GM12801 (cell line): ENCODE data around the gene NDUFS1.

Experiments
- TF ChIP-seq, protein P1 (sequence below): IDR thresholded peaks from one replicate; pipeline ENCODE4 v1.5.1; 2011; ENCODE audit warnings: control low read depth; ENCODE audit not compliant: insufficient read length; ENCODE audit errors: extremely low read depth

Gene NDUFS1

DNA sequence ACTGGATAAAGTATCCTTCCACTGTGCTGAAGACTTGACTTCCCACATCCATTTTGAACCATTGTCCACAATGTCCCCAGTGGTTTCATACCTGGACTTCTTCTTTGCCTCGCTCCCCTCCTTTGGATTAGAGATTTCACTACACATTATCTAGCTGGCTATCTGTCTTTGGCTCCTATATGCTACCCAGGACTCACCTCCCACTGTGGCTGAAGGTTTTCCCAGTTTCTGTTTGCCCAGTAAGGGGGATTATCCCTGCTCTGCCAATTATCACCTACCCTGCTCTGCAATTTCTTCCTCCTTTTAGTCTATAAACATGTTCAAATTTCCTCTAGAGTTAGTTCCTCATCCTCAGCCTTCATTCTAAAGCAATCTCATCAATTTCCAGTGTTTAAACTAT is 9.1 kb downstream of the NDUFS1 start:
- TF ChIP-seq, protein P1, sequence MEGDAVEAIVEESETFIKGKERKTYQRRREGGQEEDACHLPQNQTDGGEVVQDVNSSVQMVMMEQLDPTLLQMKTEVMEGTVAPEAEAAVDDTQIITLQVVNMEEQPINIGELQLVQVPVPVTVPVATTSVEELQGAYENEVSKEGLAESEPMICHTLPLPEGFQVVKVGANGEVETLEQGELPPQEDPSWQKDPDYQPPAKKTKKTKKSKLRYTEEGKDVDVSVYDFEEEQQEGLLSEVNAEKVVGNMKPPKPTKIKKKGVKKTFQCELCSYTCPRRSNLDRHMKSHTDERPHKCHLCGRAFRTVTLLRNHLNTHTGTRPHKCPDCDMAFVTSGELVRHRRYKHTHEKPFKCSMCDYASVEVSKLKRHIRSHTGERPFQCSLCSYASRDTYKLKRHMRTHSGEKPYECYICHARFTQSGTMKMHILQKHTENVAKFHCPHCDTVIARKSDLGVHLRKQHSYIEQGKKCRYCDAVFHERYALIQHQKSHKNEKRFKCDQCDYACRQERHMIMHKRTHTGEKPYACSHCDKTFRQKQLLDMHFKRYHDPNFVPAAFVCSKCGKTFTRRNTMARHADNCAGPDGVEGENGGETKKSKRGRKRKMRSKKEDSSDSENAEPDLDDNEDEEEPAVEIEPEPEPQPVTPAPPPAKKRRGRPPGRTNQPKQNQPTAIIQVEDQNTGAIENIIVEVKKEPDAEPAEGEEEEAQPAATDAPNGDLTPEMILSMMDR, result no peak

DNA sequence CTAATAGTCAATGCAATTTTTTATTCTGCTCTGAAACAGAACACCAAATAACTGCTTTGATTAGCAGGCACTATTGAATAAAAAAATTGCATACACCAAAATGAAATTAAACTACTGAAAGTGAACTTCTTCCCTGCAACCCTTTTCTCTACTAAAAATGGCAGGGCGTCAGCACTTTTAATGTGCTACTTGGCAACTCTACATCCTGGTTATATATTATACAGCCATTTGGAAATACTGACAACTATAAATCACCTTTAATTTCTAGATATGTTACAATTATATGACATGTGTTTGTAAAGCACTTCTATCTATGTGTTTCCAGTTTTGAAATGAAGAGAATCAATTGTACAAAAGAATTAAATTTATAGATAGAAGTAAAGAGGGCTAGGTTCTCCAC is 9.9 kb downstream of the NDUFS1 start:
- TF ChIP-seq, protein P1, result no peak

DNA sequence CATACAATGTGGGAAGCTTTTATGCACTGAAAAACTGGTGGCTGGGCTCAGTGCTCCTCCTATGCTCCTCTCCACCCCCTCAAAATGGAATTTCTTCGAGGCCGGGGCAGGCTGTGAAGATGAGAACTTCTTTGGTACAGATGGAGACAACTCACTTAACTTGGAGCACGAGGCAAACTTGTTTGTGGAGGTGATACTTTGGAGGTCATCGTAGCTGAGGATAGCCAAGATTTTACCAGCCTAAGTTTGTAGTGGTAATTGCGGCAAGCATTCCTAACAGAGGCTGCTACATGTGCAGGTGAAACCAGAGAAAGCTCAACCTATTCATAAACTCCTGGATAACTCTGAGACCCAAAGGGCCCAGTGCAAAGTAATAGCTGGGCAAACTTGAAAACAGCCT is 13.6 kb downstream of the NDUFS1 start:
- TF ChIP-seq, protein P1, result no peak

DNA sequence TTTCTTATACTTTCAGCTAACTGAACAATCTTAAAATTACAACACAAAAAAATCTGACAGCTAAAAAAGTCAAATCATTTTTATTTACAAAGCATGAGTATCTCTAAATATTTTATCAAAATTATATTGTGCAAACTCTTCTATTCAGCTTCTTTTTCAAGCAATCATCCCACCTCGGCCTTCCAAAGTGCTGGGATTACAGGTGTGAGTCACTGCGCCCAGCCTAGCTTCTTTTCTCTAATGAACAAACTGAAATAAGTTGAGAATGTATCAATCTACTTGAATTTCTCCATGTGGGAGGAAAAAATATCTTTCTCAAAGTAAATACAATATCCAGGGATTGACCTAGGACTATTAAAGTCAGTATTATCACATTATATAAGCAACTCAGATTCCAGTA is 14.9 kb downstream of the NDUFS1 start:
- TF ChIP-seq, protein P1, result no peak

DNA sequence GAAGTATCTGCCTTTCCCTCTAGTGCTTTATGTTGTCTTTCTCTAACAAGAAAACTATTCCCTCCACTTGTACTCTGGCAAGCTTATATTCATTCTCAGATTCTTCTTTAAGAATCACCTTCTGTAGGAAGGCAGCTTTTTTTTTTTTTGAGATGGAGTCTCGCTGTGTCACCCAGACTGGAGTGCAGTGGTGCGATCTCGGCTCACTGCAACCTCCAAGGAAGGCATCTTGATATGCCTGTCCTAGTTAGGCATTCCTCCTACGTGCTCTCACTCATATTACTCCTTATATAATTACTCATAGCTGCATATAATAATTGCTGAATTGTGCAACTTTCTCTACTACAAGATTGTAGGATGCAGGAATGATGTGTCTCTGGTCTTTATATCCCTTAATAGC is 15.8 kb downstream of the NDUFS1 start:
- TF ChIP-seq, protein P1, result no peak

- TF ChIP-seq, protein P1, result no peak
Observed at GRCh38 chr2:206127656-206128055, 31.6 kb downstream of the NDUFS1 start.

- TF ChIP-seq, protein P1, result no peak
Observed at GRCh38 chr2:206125901-206126300, 33.3 kb downstream of the NDUFS1 start.

- TF ChIP-seq, protein P1, result no peak
Observed at GRCh38 chr2:206116278-206116677, 43.0 kb downstream of the NDUFS1 start.
